ENCODE data around the gene ADGRG1.

Gene ADGRG1

GRCh38 chr16:57635266-57636097 lies 7.1 kb downstream of the ADGRG1 start:
- Histone ChIP-seq H3K27me3 (ENCODE audit: control insufficient read depth, insufficient read depth, low read length) (peaks cover 6% of the 10 kb centered on the region), H3K27ac (ENCODE audit: low read depth, low read length) (no peak overlapping the region), H3K4me1 (ENCODE audit: control insufficient read depth, insufficient read depth, low read length) (no peaks in the 10 kb centered on the region), H3K4me3 (ENCODE audit: low read length) (no peak overlapping the region), H3K36me3 (ENCODE audit: control insufficient read depth, insufficient read depth, low read length) (no peaks in the 10 kb centered on the region), H3K9ac (ENCODE audit: low read length) (no peak overlapping the region)

GRCh38 chr16:57636184-57636583 lies 7.8 kb downstream of the ADGRG1 start:
- Histone ChIP-seq H3K4me1 (ENCODE audit: control insufficient read depth, insufficient read depth, low read length) (no peaks in the 10 kb centered on the region), H3K4me3 (ENCODE audit: low read length) (no peak overlapping the region), H3K36me3 (ENCODE audit: control insufficient read depth, insufficient read depth, low read length) (no peaks in the 10 kb centered on the region), H3K27me3 (ENCODE audit: control insufficient read depth, insufficient read depth, low read length) (peaks cover 6% of the 10 kb centered on the region), H3K27ac (ENCODE audit: low read depth, low read length) (no peak overlapping the region), H3K9ac (ENCODE audit: low read length) (no peak overlapping the region)

- Histone ChIP-seq H3K4me1 (ENCODE audit: control insufficient read depth, insufficient read depth, low read length) (no peaks in the 10 kb centered on the region), H3K27ac (ENCODE audit: low read depth, low read length) (no peak overlapping the region), H3K36me3 (ENCODE audit: control insufficient read depth, insufficient read depth, low read length) (no peaks in the 10 kb centered on the region), H3K4me3 (ENCODE audit: low read length) (no peak overlapping the region), H3K27me3 (ENCODE audit: control insufficient read depth, insufficient read depth, low read length) (peaks cover 6% of the 10 kb centered on the region), H3K9ac (ENCODE audit: low read length) (no peak overlapping the region)
Measured at GRCh38 chr16:57637020-57637419, 8.6 kb downstream of the ADGRG1 start.

- Histone ChIP-seq H3K4me3 (ENCODE audit: low read length) (no peak overlapping the region), H3K9ac (ENCODE audit: low read length) (no peak overlapping the region), H3K27me3 (ENCODE audit: control insufficient read depth, insufficient read depth, low read length) (peaks cover 6% of the 10 kb centered on the region), H3K36me3 (ENCODE audit: control insufficient read depth, insufficient read depth, low read length) (no peaks in the 10 kb centered on the region), H3K4me1 (ENCODE audit: control insufficient read depth, insufficient read depth, low read length) (no peaks in the 10 kb centered on the region), H3K27ac (ENCODE audit: low read depth, low read length) (no peak overlapping the region)
Measured at GRCh38 chr16:57637424-57637823, 9.0 kb downstream of the ADGRG1 start.

- H3K27ac ChIP-seq (ENCODE audit: low read depth, low read length) = no peak overlapping the region
- no peaks in the 10 kb centered on the region for H3K36me3 ChIP-seq (ENCODE audit: control insufficient read depth, insufficient read depth, low read length)
- no peaks in the 10 kb centered on the region for H3K4me1 ChIP-seq (ENCODE audit: control insufficient read depth, insufficient read depth, low read length)
- H3K4me3 ChIP-seq (ENCODE audit: low read length) = no peak overlapping the region
- peaks cover 6% of the 10 kb centered on the region for H3K27me3 ChIP-seq (ENCODE audit: control insufficient read depth, insufficient read depth, low read length)
- no peak overlapping the region for H3K9ac ChIP-seq (ENCODE audit: low read length)
Measured at GRCh38 chr16:57637965-57638364, 9.5 kb downstream of the ADGRG1 start.

GRCh38 chr16:57638381-57638780 lies 10.0 kb downstream of the ADGRG1 start:
- Histone ChIP-seq H3K4me3 (ENCODE audit: low read length) (no peak overlapping the region), H3K27ac (ENCODE audit: low read depth, low read length) (no peak overlapping the region), H3K27me3 (ENCODE audit: control insufficient read depth, insufficient read depth, low read length) (peaks cover 6% of the 10 kb centered on the region), H3K36me3 (ENCODE audit: control insufficient read depth, insufficient read depth, low read length) (no peaks in the 10 kb centered on the region), H3K4me1 (ENCODE audit: control insufficient read depth, insufficient read depth, low read length) (no peaks in the 10 kb centered on the region), H3K9ac (ENCODE audit: low read length) (no peak overlapping the region)

GRCh38 chr16:57639172-57639887 lies 10.9 kb downstream of the ADGRG1 start:
- Histone ChIP-seq H3K27me3 (ENCODE audit: control insufficient read depth, insufficient read depth, low read length) (peaks cover 6% of the 10 kb centered on the region), H3K9ac (ENCODE audit: low read length) (no peak overlapping the region), H3K27ac (ENCODE audit: low read depth, low read length) (no peak overlapping the region), H3K4me1 (ENCODE audit: control insufficient read depth, insufficient read depth, low read length) (no peaks in the 10 kb centered on the region), H3K36me3 (ENCODE audit: control insufficient read depth, insufficient read depth, low read length) (peaks cover under 1% of the 10 kb centered on the region), H3K4me3 (ENCODE audit: low read length) (no peak overlapping the region)

GRCh38 chr16:57640185-57640584 lies 11.8 kb downstream of the ADGRG1 start:
- H3K36me3 ChIP-seq (ENCODE audit: control insufficient read depth, insufficient read depth, low read length) = peaks cover 5% of the 10 kb centered on the region
- H3K4me3 ChIP-seq (ENCODE audit: low read length) = no peak overlapping the region
- peaks cover 7% of the 10 kb centered on the region for H3K27me3 ChIP-seq (ENCODE audit: control insufficient read depth, insufficient read depth, low read length)
- H3K4me1 ChIP-seq (ENCODE audit: control insufficient read depth, insufficient read depth, low read length) = no peaks in the 10 kb centered on the region
- H3K9ac ChIP-seq (ENCODE audit: low read length) = no peak overlapping the region
- H3K27ac ChIP-seq (ENCODE audit: low read depth, low read length) = no peak overlapping the region

- peaks cover 5% of the 10 kb centered on the region for H3K36me3 ChIP-seq (ENCODE audit: control insufficient read depth, insufficient read depth, low read length)
- H3K9ac ChIP-seq (ENCODE audit: low read length) = no peak overlapping the region
- no peak overlapping the region for H3K27ac ChIP-seq (ENCODE audit: low read depth, low read length)
- peaks cover 4% of the 10 kb centered on the region for H3K27me3 ChIP-seq (ENCODE audit: control insufficient read depth, insufficient read depth, low read length)
- H3K4me3 ChIP-seq (ENCODE audit: low read length) = no peak overlapping the region
- no peaks in the 10 kb centered on the region for H3K4me1 ChIP-seq (ENCODE audit: control insufficient read depth, insufficient read depth, low read length)
Measured at GRCh38 chr16:57640612-57641011, 12.2 kb downstream of the ADGRG1 start.

- Histone ChIP-seq H3K27ac (ENCODE audit: low read depth, low read length) (no peak overlapping the region), H3K9ac (ENCODE audit: low read length) (no peak overlapping the region), H3K27me3 (ENCODE audit: control insufficient read depth, insufficient read depth, low read length) (peaks cover 4% of the 10 kb centered on the region), H3K4me3 (ENCODE audit: low read length) (no peak overlapping the region), H3K36me3 (ENCODE audit: control insufficient read depth, insufficient read depth, low read length) (peaks cover 5% of the 10 kb centered on the region), H3K4me1 (ENCODE audit: control insufficient read depth, insufficient read depth, low read length) (no peaks in the 10 kb centered on the region)
Measured at GRCh38 chr16:57642160-57643135, 14.0 kb downstream of the ADGRG1 start.

GRCh38 chr16:57643147-57643874 lies 14.9 kb downstream of the ADGRG1 start:
- Histone ChIP-seq H3K27ac (ENCODE audit: low read depth, low read length) (no peak overlapping the region), H3K4me3 (ENCODE audit: low read length) (no peak overlapping the region), H3K36me3 (ENCODE audit: control insufficient read depth, insufficient read depth, low read length) (peaks cover 5% of the 10 kb centered on the region), H3K4me1 (ENCODE audit: control insufficient read depth, insufficient read depth, low read length) (no peaks in the 10 kb centered on the region), H3K27me3 (ENCODE audit: control insufficient read depth, insufficient read depth, low read length) (peaks cover 4% of the 10 kb centered on the region), H3K9ac (ENCODE audit: low read length) (no peak overlapping the region)

All from rectal smooth muscle tissue (tissue), 1 donor.